Endothelial cell of umbilical vein (primary cell): ENCODE data around the gene SLFNL1.

Source experiments
- CTCF ChIP-seq, 2 donors: IDR thresholded peaks; 1 replicate in 1 of 2; 2 replicates in 1 of 2; pipeline ENCODE4 v1.5.1; 2011; ENCODE audit warnings: low read length in 2 of 2, mild to moderate bottlenecking in 2 of 2, moderate library complexity in 2 of 2, control low read depth in 1 of 2, inconsistent platforms in 1 of 2, low read depth in 1 of 2; ENCODE audit not compliant: insufficient read depth in 1 of 2; ENCODE audit errors: extremely low read depth in 1 of 2
- EZH2 ChIP-seq: IDR thresholded peaks from 2 replicates; pipeline ENCODE4 v1.6.1; 2012; ENCODE audit warnings: borderline replicate concordance, low read depth, mild to moderate bottlenecking, moderate library complexity, low read length, inconsistent platforms; ENCODE audit not compliant: severe bottlenecking
- TF ChIP-seq, protein P1 (sequence below): IDR thresholded peaks from 2 replicates; pipeline ENCODE4 v1.6.1; 2011; ENCODE audit not compliant: insufficient read depth, insufficient read length

- no peak for TF ChIP-seq CTCF (IDR thresholded peaks at IDR 0.05; ENCODE audit: extremely low read depth in 1 of 2, insufficient read depth in 1 of 2, low read depth in 1 of 2, low read length in 2 of 2)
- TF ChIP-seq, protein P1, sequence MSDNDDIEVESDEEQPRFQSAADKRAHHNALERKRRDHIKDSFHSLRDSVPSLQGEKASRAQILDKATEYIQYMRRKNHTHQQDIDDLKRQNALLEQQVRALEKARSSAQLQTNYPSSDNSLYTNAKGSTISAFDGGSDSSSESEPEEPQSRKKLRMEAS: no peak
- no peak for TF ChIP-seq EZH2
Observed at GRCh38 chr1:40984531-40984930, 37.0 kb downstream of the SLFNL1 start.
